GM13977 (cell line): ENCODE results near the gene DYNLT4.
"Not testable (repeated sequence)": the region's sequence is repeated elsewhere in the genome, so short reads cannot be mapped to it uniquely, and the experiment has no call there.

Source experiments
- DNase-seq: peaks from one replicate; pipeline ENCODE4 v3.0.0; 2012; ENCODE audit warnings: low spot score
- in situ Hi-C: fragments of 300-500 bp; cut with MboI; formaldehyde crosslinking; loops from one replicate; pipeline ENCODE4 v1.12.0; 2022; ENCODE audit warnings: low sequenced_read_pairs, low pct_unique_long_range_greater_than_20kb, mixed read lengths, inconsistent platforms; ENCODE audit not compliant: unreplicated experiment
- TF ChIP-seq, protein P1 (sequence below): IDR thresholded peaks from 2 replicates; pipeline ENCODE4 v1.5.1; 2012; ENCODE audit warnings: mild to moderate bottlenecking, control low read depth; ENCODE audit not compliant: insufficient read depth; ENCODE audit errors: extremely low read depth, missing control alignments

DYNLT4 gene

DNA sequence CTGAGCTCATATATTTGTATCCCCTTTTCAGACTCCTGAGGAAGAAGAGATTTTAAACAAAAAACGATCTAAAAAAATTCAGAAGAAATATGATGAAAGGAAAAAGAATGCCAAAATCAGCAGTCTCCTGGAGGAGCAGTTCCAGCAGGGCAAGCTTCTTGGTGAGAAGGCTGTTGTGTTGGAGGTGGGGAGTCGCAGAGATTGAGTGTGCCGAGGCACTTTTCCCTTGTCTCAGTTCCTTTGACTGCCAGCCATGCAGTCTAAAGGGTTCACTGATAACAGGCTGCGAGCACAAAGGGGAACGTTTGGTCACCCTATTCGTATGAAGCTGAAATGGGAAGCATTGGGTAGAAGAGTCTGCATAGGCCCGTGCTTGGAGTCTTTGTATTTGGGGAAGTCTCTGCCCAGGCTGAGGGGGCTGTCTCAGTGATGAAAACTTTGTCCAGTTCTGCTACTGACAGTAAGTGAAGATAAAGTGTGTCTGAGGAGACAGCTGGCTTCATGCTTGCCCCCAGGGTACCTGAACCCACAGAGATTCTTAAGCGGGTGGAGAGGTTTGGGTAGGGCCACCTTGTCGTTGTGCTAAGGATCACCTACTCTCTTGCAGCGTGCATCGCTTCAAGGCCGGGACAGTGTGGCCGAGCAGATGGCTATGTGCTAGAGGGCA is 29.0 kb downstream of the DYNLT4 start:
- DNase-seq: no peak
- in situ Hi-C loops: no loop called here
- TF ChIP-seq, protein P1, sequence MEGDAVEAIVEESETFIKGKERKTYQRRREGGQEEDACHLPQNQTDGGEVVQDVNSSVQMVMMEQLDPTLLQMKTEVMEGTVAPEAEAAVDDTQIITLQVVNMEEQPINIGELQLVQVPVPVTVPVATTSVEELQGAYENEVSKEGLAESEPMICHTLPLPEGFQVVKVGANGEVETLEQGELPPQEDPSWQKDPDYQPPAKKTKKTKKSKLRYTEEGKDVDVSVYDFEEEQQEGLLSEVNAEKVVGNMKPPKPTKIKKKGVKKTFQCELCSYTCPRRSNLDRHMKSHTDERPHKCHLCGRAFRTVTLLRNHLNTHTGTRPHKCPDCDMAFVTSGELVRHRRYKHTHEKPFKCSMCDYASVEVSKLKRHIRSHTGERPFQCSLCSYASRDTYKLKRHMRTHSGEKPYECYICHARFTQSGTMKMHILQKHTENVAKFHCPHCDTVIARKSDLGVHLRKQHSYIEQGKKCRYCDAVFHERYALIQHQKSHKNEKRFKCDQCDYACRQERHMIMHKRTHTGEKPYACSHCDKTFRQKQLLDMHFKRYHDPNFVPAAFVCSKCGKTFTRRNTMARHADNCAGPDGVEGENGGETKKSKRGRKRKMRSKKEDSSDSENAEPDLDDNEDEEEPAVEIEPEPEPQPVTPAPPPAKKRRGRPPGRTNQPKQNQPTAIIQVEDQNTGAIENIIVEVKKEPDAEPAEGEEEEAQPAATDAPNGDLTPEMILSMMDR: no peak

DNA sequence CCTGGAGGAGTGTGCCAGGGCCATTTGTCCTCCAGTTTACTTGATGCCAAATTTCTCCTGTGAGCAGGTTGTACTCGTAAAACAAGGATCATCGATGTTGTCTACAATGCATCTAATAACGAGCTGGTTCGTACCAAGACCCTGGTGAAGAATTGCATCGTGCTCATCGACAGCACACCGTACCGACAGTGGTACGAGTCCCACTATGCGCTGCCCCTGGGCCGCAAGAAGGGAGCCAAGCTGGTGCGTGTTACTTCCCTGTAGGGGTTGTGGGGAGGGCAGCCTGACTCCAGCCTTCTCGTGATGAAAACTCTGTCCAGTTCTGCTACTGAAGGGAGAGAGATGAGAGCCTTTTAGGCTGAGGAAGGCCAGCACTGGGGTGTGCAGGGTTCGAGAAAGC is 29.6 kb downstream of the DYNLT4 start:
- in situ Hi-C loops: no loop called here
- DNase-seq: no peak
- TF ChIP-seq, protein P1: no peak

DNA sequence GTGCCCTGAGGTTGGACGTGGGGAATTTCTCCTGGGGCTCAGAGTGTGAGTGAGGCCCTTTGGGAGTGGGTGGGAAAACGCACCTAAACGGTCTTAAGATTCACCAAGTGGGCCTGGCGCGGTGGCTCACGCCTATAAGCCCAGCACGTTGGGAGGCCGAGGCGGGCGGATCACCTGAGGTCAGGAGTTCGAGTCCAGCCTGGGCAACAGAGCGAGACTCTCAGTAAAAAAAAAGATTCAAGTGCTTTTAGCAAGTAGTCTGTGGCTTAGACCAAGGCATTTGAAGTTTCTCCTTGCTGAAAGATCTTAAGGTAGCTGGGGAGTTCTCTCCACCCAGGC is 30.5 kb downstream of the DYNLT4 start:
- in situ Hi-C loops: no loop called here
- TF ChIP-seq, protein P1: no peak

DNA sequence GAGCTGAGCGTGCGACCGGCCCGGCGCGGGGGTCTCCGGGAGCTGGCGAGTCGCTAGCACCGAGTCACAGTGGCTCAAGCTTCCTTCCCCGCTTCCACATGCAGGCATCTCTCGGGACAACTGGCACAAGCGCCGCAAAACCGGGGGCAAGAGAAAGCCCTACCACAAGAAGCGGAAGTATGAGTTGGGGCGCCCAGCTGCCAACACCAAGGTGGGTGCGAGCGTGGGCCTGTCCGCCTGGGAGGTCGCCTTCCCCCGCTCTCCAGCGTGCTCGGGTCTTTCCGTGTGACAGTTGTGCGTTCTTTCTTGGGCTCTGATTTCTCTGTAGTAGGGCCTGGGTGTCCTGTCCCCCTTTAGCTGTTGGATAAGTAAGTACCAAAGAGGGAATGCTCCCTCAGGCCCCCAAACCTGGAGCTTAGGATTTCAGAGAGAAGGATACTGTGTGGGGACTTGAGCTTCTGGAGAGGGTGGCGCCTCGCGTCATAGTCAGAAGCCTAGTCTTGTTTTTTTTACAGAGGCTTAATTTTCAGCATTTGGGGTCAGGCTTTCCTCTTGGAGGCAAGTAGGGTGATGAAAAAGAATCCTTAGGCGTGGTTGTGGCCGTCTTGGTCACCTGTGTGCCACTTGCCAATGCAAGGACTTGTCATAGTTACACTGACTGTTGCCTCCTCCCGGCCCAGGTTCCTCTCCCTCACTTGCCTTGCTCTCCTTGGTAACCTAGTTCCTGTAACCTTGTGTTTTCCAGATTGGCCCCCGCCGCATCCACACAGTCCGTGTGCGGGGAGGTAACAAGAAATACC is 31.0 kb downstream of the DYNLT4 start:
- in situ Hi-C loops: no loop called here
- no peak for DNase-seq
- TF ChIP-seq, protein P1: no peak

More for the DNA sequence above, 30.5 kb downstream of the DYNLT4 start:
- DNase-seq: no peak

DNA sequence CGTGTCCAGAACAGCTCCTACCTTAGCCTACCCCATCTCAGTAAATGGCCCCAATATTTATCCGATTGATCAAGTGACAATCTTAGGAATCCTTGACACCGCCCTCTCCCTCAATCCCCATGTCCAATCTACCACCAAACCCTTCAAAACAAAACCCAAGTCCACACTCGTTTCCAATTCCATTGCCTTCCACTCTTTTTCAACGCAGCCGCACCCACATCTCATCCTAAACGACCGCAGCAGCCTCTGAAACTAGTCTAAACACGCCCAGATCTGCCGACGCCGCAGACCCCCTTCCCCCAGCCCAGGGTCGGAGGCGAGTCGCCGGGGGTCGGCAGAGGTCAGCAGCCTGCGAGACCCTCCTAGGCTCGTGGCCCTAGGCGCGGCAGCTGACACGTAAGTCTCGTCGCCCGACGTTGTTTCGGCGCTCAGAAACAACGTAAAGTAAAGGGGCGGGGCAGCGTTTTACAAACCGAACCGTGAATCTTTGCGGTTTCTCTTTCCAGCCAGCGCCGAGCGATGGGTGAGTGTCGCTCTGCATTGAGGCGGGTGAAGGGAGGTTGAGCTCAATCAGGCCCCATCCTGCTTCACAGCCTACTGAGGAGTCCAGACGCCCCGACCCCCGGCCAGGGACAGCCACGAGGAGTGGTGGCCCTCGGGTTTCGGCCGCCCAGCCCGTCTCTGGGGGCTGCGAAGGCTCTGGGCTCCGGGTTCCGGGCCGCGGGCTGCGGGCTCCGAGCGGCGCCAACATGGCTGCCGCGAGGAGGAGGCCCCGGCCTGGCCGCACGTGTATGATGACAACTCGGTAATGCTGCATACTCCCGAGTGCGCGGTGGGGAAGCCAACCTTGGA is 31.8 kb downstream of the DYNLT4 start, which contains the start of gene RPS8:
RPS8 (plus strand) TSS at position 463 of the 852 bp plus-strand sequence; CDS start at position 520, 57 bp downstream.
- in situ Hi-C loops: no loop called here
- peak; percentile 93 for DNase-seq
- TF ChIP-seq, protein P1: no peak

DNA sequence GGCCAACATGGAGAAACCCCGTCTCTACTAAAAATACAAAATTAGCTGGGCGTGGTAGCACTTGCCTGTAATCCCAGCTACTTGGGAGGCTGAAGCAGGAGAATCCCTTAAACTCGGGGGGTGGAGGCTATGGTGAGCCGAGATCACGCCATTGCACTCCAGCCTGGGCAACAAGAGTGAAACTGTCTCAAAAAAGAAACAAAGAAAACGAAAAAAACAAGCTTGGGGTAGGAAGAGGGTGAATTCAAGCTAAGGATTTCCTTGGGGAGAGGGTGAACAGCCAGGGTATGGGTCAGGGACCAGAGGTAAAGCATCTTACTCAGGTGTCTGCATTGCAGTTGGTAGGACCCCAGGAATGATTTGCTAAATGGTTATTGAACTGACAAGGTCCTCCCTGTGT is 40.7 kb downstream of the DYNLT4 start:
- DNase-seq, in situ Hi-C loops: not testable (repeated sequence)
